Panc1 (cell line): ENCODE measurements around the gene VSIG2. TPM values are rescaled to one million over a fixed set of nuclear protein-coding genes. Genes with fewer than 3 reads are reported as not detected.

Experiments used
- ATAC-seq: fragments of 200-7000 bp; cut with Tn5 transposase; 2 replicates; pipeline ENCODE4 v1.9.1; 2020; ENCODE audit warnings: mild to moderate bottlenecking, moderate library complexity
- BruUV-seq: library from RNA; stranded (reverse); fragments of 400-500 nt; replicated peaks from 2 replicates; lab custom pipeline; 2021; lab: Mats Ljungman, UMichigan
- CTCF ChIA-PET: fragments of 300-600 bp; sonication (Branson Sonifier 250); formaldehyde crosslinking; loops from one replicate; lab custom pipeline; 2022; ENCODE audit warnings: antibody characterized with exemption; lab: Charles Lee
- POLR2A ChIA-PET: fragments of 300-600 bp; sonication (Branson Sonifier 250); formaldehyde crosslinking; loops from one replicate; lab custom pipeline; 2022; ENCODE audit warnings: antibody characterized with exemption; lab: Charles Lee
- DNase-seq: peaks from one replicate; pipeline ENCODE4 v3.0.0-alpha.2; 2010; ENCODE audit warnings: low read depth, low spot score
- H3K27ac ChIP-seq: 2 replicates; pipeline ENCODE4 v1.5.1; 2011; ENCODE audit warnings: mild to moderate bottlenecking, low read length, inconsistent platforms
- H3K27me3 ChIP-seq: fragments of 200-500 bp; sonication (Bioruptor generic); 2 replicates; pipeline ENCODE4 v1.6.0; 2014; ENCODE audit warnings: low read length, inconsistent platforms; ENCODE audit not compliant: control insufficient read depth, insufficient read depth
- H3K36me3 ChIP-seq: fragments of 200-500 bp; sonication (Bioruptor generic); 2 replicates; pipeline ENCODE4 v1.5.1; 2014; ENCODE audit warnings: inconsistent platforms, mild to moderate bottlenecking, low read length, moderate library complexity; ENCODE audit not compliant: control insufficient read depth, insufficient read depth
- H3K4me1 ChIP-seq: 2 replicates; pipeline ENCODE4 v1.5.1; 2011; ENCODE audit warnings: inconsistent platforms, mild to moderate bottlenecking, low read length, moderate library complexity; ENCODE audit not compliant: control insufficient read depth, insufficient read depth
- H3K4me3 ChIP-seq, 2 experiments: 2 replicates each; pipeline ENCODE4 v1.5.1; 2011 to 2012; ENCODE audit warnings: low read depth in 2 of 2, low read length in 2 of 2, mild to moderate bottlenecking in 2 of 2, inconsistent platforms in 1 of 2, moderate library complexity in 1 of 2
- H3K9me3 ChIP-seq: fragments of 200-500 bp; sonication (Bioruptor generic); 2 replicates; pipeline ENCODE4 v1.5.1; 2014; ENCODE audit warnings: low read depth, mild to moderate bottlenecking, inconsistent platforms, low read length, moderate library complexity; ENCODE audit not compliant: control insufficient read depth, insufficient read depth
- POLR2AphosphoS5 ChIP-seq: IDR thresholded peaks from 2 replicates; pipeline ENCODE4 v1.6.1; 2012; ENCODE audit warnings: mild to moderate bottlenecking, low read depth, low read length, moderate library complexity
- SIN3A ChIP-seq: IDR thresholded peaks from 2 replicates; pipeline ENCODE4 v1.6.1; 2012; ENCODE audit warnings: low read depth, mild to moderate bottlenecking, low read length, moderate library complexity, borderline replicate concordance; ENCODE audit not compliant: insufficient read depth
- TCF7L2 ChIP-seq: IDR thresholded peaks from 2 replicates; pipeline ENCODE4 v1.6.1; 2011; ENCODE audit warnings: mild to moderate bottlenecking, low read depth, low read length, inconsistent platforms
- in situ Hi-C: cut with HindIII; loops from 2 replicates; pipeline ENCODE4 v1.10.0; 2016; ENCODE audit warnings: low sequenced_read_pairs, low pct_unique_long_range_greater_than_20kb
- intact Hi-C: fragments of 100-400 bp; cut with micrococcal nuclease; formaldehyde crosslinking; loops from one replicate; pipeline ENCODE4 v1.10.0; 2022; ENCODE audit not compliant: unreplicated experiment
- total RNA-seq: library from RNA; stranded (reverse); gene quantifications from one replicate; pipeline ENCODE4 v1.2.1, GENCODE V29; 2021; ENCODE audit not compliant: unreplicated experiment
- TF ChIP-seq, protein P1 (sequence below): fragments of 450-650 bp; IDR thresholded peaks from 2 replicates; pipeline ENCODE4 v1.5.1; 2017; ENCODE audit warnings: mild to moderate bottlenecking
- TF ChIP-seq, protein P2 (sequence below), 2 experiments: IDR thresholded peaks; 2 replicates each; pipeline ENCODE4 v1.6.1; 2011 to 2012; ENCODE audit warnings: low read depth in 2 of 2, control low read depth in 1 of 2, low read length in 1 of 2, mild to moderate bottlenecking in 1 of 2, moderate library complexity in 1 of 2; ENCODE audit not compliant: insufficient read depth in 1 of 2

Gene VSIG2
- total RNA-seq, 1 experiment from 2014 or later = not detected

DNA sequence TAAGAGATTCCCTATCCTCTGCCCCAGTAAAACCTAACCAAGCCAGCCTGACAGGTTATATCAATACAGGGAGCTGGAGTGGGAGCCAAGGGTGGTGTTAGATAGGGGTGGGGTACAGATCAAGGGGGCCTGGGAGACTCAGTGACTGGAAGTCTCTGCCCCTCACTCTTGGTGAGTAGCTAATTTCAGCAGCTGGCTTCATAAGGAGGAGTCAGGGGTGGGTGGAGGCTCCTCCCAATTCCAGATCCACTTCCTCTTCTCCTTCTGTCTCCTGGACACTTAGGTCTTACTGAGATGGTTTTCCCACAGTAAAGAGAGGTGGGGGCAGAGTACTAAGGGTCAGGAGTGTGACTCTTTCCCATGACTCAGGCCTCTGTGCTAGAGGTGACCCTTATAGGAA is 1.1 kb upstream of the VSIG2 start:
- no TSS peak for BruUV-seq
- no peaks in the 10 kb centered on the region for H3K27me3 ChIP-seq
- intact Hi-C loops = no loop called here
- H3K4me1 ChIP-seq = 0 out of 2 replicates have a peak, but pooled peaks cover 3% of the 10 kb centered on the region
- no peaks in the 10 kb centered on the region for H3K36me3 ChIP-seq
- ChIA-PET CTCF (no interaction called here), POLR2A (no interaction called here)
- in situ Hi-C loops = no loop called here
- no peak overlapping the region for H3K27ac ChIP-seq
- no peaks in the 10 kb centered on the region for H3K9me3 ChIP-seq
- DNase-seq = no peak
- ATAC-seq = no peak
- no peak overlapping the region for H3K4me3 ChIP-seq
- TF ChIP-seq, protein P1, sequence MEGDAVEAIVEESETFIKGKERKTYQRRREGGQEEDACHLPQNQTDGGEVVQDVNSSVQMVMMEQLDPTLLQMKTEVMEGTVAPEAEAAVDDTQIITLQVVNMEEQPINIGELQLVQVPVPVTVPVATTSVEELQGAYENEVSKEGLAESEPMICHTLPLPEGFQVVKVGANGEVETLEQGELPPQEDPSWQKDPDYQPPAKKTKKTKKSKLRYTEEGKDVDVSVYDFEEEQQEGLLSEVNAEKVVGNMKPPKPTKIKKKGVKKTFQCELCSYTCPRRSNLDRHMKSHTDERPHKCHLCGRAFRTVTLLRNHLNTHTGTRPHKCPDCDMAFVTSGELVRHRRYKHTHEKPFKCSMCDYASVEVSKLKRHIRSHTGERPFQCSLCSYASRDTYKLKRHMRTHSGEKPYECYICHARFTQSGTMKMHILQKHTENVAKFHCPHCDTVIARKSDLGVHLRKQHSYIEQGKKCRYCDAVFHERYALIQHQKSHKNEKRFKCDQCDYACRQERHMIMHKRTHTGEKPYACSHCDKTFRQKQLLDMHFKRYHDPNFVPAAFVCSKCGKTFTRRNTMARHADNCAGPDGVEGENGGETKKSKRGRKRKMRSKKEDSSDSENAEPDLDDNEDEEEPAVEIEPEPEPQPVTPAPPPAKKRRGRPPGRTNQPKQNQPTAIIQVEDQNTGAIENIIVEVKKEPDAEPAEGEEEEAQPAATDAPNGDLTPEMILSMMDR = no peak
- TF ChIP-seq SIN3A = no peak
- no peak for TF ChIP-seq TCF7L2
- no peak for TF ChIP-seq POLR2AphosphoS5
- TF ChIP-seq, protein P2, sequence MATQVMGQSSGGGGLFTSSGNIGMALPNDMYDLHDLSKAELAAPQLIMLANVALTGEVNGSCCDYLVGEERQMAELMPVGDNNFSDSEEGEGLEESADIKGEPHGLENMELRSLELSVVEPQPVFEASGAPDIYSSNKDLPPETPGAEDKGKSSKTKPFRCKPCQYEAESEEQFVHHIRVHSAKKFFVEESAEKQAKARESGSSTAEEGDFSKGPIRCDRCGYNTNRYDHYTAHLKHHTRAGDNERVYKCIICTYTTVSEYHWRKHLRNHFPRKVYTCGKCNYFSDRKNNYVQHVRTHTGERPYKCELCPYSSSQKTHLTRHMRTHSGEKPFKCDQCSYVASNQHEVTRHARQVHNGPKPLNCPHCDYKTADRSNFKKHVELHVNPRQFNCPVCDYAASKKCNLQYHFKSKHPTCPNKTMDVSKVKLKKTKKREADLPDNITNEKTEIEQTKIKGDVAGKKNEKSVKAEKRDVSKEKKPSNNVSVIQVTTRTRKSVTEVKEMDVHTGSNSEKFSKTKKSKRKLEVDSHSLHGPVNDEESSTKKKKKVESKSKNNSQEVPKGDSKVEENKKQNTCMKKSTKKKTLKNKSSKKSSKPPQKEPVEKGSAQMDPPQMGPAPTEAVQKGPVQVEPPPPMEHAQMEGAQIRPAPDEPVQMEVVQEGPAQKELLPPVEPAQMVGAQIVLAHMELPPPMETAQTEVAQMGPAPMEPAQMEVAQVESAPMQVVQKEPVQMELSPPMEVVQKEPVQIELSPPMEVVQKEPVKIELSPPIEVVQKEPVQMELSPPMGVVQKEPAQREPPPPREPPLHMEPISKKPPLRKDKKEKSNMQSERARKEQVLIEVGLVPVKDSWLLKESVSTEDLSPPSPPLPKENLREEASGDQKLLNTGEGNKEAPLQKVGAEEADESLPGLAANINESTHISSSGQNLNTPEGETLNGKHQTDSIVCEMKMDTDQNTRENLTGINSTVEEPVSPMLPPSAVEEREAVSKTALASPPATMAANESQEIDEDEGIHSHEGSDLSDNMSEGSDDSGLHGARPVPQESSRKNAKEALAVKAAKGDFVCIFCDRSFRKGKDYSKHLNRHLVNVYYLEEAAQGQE (IDR thresholded peaks at IDR 0.05; ENCODE audit: insufficient read depth in 1 of 2, low read depth in 2 of 2, low read length in 1 of 2) = no peak

DNA sequence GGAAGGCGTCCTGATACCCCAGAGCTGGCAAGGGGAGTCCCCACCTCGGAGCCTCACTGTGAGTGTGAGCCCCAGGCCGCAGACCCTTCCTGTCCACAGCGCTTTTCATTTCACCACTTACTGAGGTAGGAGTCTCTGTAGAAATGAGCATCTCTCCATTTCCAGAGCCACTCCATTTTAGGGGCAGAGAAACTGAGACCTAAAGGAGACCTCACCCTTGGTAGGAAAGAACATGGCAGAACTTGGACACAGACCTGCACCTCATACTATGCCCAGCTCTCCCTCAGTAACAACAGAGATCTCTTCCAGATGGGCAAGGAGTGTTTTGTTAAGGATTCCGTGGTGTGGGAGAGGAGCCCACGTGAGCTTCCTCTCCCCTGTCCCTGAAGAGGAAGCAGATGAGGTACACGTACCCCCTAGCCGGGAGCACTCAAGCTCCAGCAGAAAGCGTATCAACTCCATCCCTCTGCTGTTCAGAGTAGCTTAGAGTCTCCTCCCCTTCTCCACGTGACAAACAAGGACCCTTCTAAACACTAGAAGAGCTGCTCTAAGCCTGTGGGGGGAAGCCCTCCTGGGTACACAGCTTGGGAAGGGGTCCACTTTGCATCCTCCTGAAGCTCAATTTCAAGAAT is 532 bp upstream of the VSIG2 start:
- Histone ChIP-seq H3K27me3 (no peaks in the 10 kb centered on the region), H3K9me3 (no peaks in the 10 kb centered on the region), H3K36me3 (no peaks in the 10 kb centered on the region), H3K4me1 (no peaks in the 10 kb centered on the region), H3K27ac (no peak overlapping the region), H3K4me3 (no peak overlapping the region)
- DNase-seq (no peak), ATAC-seq (no peak)
- intact Hi-C loops = no loop called here
- in situ Hi-C loops = no loop called here
- BruUV-seq = no TSS peak
- TF ChIP-seq SIN3A (no peak), TCF7L2 (no peak), POLR2AphosphoS5 (no peak)
- TF ChIP-seq, protein P2 (IDR thresholded peaks at IDR 0.05; ENCODE audit: insufficient read depth in 1 of 2, low read depth in 2 of 2, low read length in 1 of 2) = no peak
- TF ChIP-seq, protein P1 = no peak
- ChIA-PET POLR2A (interaction anchor here (0.6 kb wide), 1 partner anchor 26 kb away, joined by 3 read pairs; no protein-coding TSS in a partner anchor), CTCF (no interaction called here)
